DMS153 treated with DMSO at 0.1 percent for 48 hours (cell line): ENCODE results near the gene COL4A2.
"Not testable (repeated sequence)": the region's sequence is repeated elsewhere in the genome, so short reads cannot be mapped to it uniquely, and the experiment has no call there.

ENCODE experiments used
- DNase-seq: peaks from one replicate; lab custom pipeline; 2025; ENCODE audit not compliant: unreplicated experiment; lab: John Stamatoyannopoulos, UW

Gene COL4A2

DNA sequence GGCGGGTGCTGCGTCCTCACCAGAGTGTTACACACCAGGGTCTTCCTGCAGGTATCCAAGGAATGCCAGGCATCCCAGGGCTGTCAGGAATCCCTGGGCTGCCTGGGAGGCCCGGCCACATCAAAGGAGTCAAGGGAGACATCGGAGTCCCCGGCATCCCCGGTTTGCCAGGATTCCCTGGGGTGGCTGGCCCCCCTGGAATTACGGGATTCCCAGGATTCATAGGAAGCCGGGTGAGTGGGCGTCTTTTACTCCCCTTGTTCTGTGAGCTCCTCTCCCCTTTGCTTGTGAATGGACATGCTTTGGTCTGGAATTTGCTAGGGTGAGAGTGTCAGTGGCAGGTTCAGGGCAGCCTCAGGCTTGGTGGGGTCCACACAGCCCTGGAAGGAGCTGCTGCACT, 178.5 kb downstream of the COL4A2 start:
- no peak for DNase-seq

- no peak for DNase-seq
These were observed 179.1 kb downstream of the COL4A2 start for GRCh38 chr13:110486061-110486715.

- DNase-seq: not testable (repeated sequence)
These were observed 179.8 kb downstream of the COL4A2 start for GRCh38 chr13:110486880-110487279.

- DNase-seq: peak; percentile 11
These were observed 183.1 kb downstream of the COL4A2 start for GRCh38 chr13:110490009-110490770.

GRCh38 chr13:110491869-110492678, 185.0 kb downstream of the COL4A2 start:
- DNase-seq: no peak

DNA sequence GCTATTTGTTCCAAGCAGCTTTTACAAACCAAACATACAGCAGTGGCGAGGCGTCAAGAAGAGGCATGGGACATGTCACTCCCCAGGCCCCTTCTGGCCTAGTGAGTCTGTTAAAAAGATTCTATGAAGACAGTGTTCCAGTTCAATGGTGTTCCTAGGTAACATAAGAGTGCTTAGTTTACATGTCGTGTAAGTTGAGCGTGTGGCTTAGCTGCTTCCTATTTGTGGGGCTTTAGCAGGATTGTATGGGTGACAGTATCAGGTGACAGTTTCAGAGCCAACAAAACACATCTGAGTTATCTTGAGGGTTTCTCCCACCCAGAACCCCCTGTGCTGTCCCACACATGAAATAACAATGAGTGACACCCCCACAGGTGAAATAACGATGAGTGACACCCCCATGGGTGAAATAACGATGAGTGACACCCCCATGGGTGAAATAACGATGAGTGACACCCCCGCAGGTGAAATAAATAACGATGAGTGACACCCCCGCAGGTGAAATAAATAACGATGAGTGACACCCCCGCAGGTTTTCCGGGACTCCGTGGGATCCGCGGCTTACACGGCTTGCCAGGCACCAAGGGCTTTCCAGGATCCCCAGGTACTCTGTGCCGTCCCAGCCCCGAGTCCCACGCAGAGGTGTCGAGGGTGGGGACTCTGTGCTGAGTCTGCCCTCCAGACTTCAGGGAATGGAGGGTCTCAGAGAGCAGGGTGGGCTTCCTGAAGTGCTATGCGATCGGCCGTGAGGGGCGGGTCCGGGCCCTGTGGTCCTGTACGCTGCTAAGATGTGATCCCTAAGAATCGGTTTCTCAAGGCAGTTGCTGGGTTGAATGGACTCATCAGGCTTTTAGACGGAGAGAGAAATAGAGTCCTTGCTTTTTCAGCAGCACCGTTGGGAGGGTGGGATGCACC, 185.9 kb downstream of the COL4A2 start:
- DNase-seq: no peak

GRCh38 chr13:110493613-110494012, 186.5 kb downstream of the COL4A2 start:
- DNase-seq: no peak

DNA sequence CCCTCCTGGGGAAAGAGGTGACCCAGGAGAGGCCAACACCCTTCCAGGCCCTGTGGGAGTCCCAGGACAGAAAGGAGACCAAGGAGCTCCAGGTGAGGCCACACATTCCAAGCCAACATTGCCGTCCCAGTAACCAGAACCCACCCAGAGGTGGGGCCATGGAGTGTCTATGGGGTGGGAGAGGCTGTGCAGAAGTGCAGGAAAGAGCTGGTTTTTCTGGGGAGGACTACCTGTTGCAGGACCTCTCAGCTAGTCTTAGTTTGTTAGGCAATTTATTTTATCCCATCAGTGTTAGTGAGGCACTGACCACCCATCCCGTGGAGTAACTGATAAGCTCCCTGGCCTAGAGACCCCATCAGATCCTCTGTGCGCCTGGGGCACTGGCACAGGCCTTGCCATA, 188.3 kb downstream of the COL4A2 start:
- DNase-seq: no peak

- DNase-seq: no peak
These were observed 188.8 kb downstream of the COL4A2 start for GRCh38 chr13:110495881-110496280.

- no peak for DNase-seq
These were observed 189.2 kb downstream of the COL4A2 start for GRCh38 chr13:110496281-110496680.

GRCh38 chr13:110497003-110497402, 189.9 kb downstream of the COL4A2 start:
- DNase-seq: no peak

- DNase-seq: not testable (repeated sequence)
These were observed 190.8 kb downstream of the COL4A2 start for GRCh38 chr13:110497896-110498295.

DNA sequence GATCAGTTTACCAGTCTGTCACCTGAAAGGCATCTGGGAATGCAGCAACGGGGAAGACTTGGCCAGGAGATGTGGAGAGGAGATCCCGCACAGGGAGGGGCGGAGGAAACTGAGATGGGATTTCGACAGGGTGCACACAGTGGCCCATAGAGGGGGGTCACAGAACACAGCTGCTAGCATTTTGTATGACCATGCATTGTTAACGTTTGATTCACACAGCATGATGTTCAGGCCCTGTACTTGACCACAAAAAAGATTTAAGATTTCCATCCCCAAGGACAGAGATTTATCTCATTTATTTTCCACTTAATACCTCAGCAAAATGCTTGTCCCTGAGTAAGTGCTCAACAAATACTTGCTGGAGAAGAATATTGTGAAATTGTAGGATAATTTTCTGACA, 191.2 kb downstream of the COL4A2 start:
- DNase-seq: no peak

GRCh38 chr13:110498765-110499164, 191.7 kb downstream of the COL4A2 start:
- DNase-seq: no peak

- peak; percentile 78 for DNase-seq
These were observed 192.7 kb downstream of the COL4A2 start for GRCh38 chr13:110499621-110500281.

- no peak for DNase-seq
These were observed 193.3 kb downstream of the COL4A2 start for GRCh38 chr13:110500341-110500740.

DNA sequence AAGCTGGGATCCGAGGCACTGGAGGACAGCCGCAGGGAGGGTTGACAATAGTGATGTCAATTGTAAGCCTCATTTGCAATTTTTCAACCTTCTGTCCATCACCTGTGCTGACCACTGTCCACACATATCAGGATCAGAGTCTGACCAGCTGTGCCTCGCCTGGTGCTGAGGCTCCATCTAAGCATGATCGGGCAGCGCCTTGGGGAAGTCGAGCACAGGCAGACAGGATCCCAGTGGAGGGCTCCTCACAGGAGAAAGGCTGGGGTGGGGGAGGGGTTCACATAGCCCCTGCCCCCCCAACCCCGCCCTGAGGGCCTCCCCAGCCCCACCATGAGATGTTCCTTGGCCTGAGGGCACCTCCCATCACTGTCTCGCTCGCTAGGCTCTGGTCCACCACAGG, 194.1 kb downstream of the COL4A2 start:
- DNase-seq: no peak

DNA sequence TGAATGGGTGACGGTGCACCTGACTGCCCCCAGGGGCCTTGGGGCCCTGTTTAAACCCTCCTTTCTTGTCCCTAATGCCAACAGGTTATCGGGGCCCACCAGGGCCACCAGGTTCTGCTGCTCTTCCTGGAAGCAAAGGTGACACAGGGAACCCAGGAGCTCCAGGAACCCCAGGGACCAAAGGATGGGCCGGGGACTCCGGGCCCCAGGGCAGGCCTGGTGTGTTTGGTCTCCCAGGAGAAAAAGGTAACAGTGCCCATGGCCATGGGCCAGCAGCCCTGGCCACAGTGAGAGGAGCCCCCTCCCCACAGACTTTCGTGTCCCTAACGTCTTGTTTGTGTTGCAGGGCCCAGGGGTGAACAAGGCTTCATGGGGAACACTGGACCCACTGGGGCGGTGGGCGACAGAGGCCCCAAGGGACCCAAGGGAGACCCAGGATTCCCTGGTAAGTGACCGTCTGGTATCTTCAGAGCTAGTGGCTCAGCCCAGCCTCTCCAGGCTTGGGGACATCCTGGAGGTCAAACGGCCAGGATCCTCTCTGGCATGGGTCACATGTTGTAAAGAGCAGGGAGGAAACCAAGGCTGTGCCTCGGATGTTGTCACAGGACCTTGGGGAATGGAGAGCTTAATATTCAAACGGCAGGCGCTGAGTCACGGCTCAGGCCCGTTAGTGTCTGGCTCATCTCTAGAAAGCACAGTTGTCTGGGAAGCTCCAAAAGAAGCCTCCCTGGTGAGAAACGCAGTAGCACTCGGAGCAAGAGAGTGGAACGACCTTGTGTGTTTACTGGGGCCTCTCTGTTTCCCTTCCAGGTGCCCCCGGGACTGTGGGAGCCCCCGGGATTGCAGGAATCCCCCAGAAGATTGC, 196.2 kb downstream of the COL4A2 start:
- DNase-seq: no peak

- DNase-seq: no peak
These were observed 197.0 kb downstream of the COL4A2 start for GRCh38 chr13:110503979-110504499.
